Activated CD4-positive, alpha-beta T cell treated with anti-CD3 and anti-CD28 coated beads for 48 hours (primary cell): ENCODE measurements around the gene PLEKHG4B.

Experiments used
- DNase-seq: peaks from one replicate; pipeline ENCODE4 v3.0.0-alpha.2; 2020

The PLEKHG4B gene

GRCh38 chr5:139579-140442 is 47.8 kb downstream of the PLEKHG4B start:
- DNase-seq = no peak

GRCh38 chr5:140443-140829 is 48.5 kb downstream of the PLEKHG4B start:
- no peak for DNase-seq

- no peak for DNase-seq
These were observed 49.2 kb downstream of the PLEKHG4B start for GRCh38 chr5:141211-141610.

GRCh38 chr5:141761-142160 is 49.8 kb downstream of the PLEKHG4B start:
- no peak for DNase-seq

- DNase-seq = no peak
These were observed 50.4 kb downstream of the PLEKHG4B start for GRCh38 chr5:142246-142810.

GRCh38 chr5:143041-143440 is 51.1 kb downstream of the PLEKHG4B start:
- no peak for DNase-seq

GRCh38 chr5:144941-145340 is 53.0 kb downstream of the PLEKHG4B start:
- DNase-seq = no peak

GRCh38 chr5:145585-146323 is 53.8 kb downstream of the PLEKHG4B start:
- no peak for DNase-seq

GRCh38 chr5:147751-148150 is 55.8 kb downstream of the PLEKHG4B start:
- DNase-seq = no peak

GRCh38 chr5:149745-150485 is 57.9 kb downstream of the PLEKHG4B start:
- DNase-seq = no peak

GRCh38 chr5:150746-151145 is 58.8 kb downstream of the PLEKHG4B start:
- no peak for DNase-seq

GRCh38 chr5:152077-152476 is 60.1 kb downstream of the PLEKHG4B start:
- DNase-seq = no peak

GRCh38 chr5:153256-153655 is 61.3 kb downstream of the PLEKHG4B start:
- DNase-seq = no peak

GRCh38 chr5:154236-154635 is 62.3 kb downstream of the PLEKHG4B start:
- no peak for DNase-seq

- DNase-seq = no peak
These were observed 62.9 kb downstream of the PLEKHG4B start for GRCh38 chr5:154826-155225.

- no peak for DNase-seq
These were observed 63.9 kb downstream of the PLEKHG4B start for GRCh38 chr5:155651-156410.

- DNase-seq = no peak
These were observed 64.6 kb downstream of the PLEKHG4B start for GRCh38 chr5:156411-157072.

- DNase-seq = no peak
These were observed 65.3 kb downstream of the PLEKHG4B start for GRCh38 chr5:157126-157715.

GRCh38 chr5:157801-158200 is 65.8 kb downstream of the PLEKHG4B start:
- DNase-seq = no peak

GRCh38 chr5:158807-159447 is 67.0 kb downstream of the PLEKHG4B start:
- no peak for DNase-seq
